Measurements from ENCODE around the gene CYP4F11.
"Not testable (repeated sequence)": the region's sequence is repeated elsewhere in the genome, so short reads cannot be mapped to it uniquely, and the experiment has no call there.

Gene CYP4F11

GRCh38 chr19:15874821-15875474 lies 59.4 kb downstream of the CYP4F11 start:
- no peak for DNase-seq

- not testable (repeated sequence) for DNase-seq
Measured at GRCh38 chr19:15873771-15874170, 60.6 kb downstream of the CYP4F11 start.

- no peak for DNase-seq
Measured at GRCh38 chr19:15871570-15871969, 62.8 kb downstream of the CYP4F11 start.

- no peak for DNase-seq
Measured at GRCh38 chr19:15869873-15870272, 64.5 kb downstream of the CYP4F11 start.

GRCh38 chr19:15869109-15869555 lies 65.2 kb downstream of the CYP4F11 start:
- peak; percentile 20 for DNase-seq

- no peak for DNase-seq
Measured at GRCh38 chr19:15866636-15867035, 67.7 kb downstream of the CYP4F11 start.

- DNase-seq, result no peak
Measured at GRCh38 chr19:15864824-15865223, 69.5 kb downstream of the CYP4F11 start.

- DNase-seq, result no peak
Measured at GRCh38 chr19:15863272-15863671, 71.1 kb downstream of the CYP4F11 start.

- DNase-seq, result no peak
Measured at GRCh38 chr19:15862444-15862843, 71.9 kb downstream of the CYP4F11 start.
